GM12801 (cell line): ENCODE measurements around the gene PTPRU.

ENCODE experiments used
- TF ChIP-seq, protein P1 (sequence below): IDR thresholded peaks from one replicate; pipeline ENCODE4 v1.5.1; 2011; ENCODE audit warnings: control low read depth; ENCODE audit not compliant: insufficient read length; ENCODE audit errors: extremely low read depth

The PTPRU gene

DNA sequence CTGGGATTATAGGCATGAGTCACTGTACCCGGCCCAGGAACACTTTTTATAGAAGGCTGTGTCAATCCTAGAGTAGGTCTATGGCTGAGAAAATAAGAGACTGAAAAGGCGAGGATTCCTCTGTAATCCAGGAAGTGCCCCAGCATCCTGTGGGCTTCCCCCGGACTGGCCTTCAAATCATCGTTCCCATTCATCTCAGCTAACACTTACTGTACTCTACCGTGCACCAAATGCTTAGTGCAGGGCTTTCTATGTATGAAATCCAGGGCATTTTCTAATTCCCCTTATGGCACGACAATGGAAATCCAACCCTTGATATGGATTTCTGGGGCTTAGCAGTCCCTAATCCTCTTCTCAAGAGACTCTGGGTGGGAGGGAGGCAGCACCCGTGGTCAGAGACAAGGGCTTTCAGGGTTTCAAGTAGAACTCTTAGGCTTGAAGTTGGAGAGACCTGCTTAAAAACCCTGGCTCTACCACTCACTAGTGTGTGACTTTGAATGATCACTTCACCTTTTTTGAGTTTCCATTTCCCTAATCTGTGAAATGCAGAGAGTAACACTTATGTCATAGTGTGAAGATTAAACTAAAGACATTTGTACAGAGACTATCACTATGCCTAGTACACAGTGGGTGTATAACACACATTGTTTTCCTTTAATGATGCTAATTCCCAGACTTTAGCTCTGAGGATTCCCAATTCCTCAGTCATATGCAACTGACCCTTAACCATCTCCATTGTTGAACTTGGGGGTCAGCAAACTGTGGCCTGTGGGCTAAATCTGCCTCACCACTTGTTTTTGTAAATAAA is 25.8 kb upstream of the PTPRU start:
- TF ChIP-seq, protein P1, sequence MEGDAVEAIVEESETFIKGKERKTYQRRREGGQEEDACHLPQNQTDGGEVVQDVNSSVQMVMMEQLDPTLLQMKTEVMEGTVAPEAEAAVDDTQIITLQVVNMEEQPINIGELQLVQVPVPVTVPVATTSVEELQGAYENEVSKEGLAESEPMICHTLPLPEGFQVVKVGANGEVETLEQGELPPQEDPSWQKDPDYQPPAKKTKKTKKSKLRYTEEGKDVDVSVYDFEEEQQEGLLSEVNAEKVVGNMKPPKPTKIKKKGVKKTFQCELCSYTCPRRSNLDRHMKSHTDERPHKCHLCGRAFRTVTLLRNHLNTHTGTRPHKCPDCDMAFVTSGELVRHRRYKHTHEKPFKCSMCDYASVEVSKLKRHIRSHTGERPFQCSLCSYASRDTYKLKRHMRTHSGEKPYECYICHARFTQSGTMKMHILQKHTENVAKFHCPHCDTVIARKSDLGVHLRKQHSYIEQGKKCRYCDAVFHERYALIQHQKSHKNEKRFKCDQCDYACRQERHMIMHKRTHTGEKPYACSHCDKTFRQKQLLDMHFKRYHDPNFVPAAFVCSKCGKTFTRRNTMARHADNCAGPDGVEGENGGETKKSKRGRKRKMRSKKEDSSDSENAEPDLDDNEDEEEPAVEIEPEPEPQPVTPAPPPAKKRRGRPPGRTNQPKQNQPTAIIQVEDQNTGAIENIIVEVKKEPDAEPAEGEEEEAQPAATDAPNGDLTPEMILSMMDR, result no peak

DNA sequence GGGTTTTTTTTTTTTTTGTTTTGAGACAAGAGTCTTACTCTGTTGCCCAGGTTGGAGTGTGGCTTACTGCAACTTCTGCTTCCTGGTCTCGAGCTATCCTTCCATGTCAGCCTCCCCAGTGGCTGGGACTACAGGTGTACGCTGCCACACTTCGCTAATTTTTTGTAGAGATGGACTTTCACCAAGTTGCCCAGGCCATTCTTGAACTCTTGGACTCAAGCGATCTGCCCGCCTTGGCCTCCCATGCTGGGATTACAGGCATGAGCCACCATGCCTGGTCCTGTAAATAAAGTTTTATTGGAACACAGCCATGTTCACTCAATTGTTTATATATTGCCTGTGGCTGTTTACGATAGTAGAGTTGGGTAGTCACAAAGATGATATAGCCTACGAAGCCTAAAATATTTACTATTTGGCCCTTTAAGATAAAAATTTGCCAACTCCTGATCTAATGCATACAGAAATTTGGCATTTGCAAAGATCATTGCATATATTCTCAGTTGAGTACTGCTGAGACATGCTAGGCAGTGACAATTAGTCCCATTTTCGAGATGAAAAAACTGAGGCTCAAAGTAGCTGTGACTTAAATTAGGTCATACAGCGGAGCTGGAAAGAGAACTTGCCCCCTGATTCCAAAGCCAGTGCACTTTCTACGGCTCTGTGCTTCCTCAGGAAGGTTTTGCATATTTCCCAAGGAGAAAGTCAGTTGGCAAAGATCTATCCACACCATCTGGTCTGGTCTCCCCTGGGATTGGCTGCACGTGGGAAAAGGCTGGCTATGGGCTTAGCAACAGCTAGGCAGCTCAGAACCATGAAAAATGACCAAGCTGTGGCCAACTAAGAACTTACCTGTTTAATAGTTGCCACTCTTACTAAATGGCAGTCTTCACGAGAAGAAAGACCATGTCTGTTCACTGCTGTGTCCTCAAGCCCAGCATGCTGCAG is 25.0 kb upstream of the PTPRU start:
- TF ChIP-seq, protein P1, result no peak

DNA sequence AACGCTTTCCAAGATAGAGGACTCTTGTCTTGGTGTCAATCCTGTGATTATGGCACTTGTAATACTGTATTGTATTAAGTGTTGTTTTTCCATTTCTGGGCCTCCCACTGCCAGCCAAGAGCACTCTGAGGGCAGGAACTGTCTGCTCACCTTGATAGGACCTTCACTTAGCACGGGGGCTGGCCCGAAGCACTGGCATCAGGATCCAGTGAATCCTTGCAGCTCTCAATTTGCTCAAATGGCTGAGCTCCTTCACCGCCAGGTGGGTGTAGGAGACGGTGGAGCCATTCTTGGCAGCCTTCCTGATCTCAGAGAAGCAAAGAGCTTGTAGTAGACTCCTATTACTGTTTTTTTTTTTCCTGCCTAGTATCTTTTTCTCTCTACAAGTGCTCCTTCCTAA is 23.3 kb upstream of the PTPRU start:
- TF ChIP-seq, protein P1, result no peak

DNA sequence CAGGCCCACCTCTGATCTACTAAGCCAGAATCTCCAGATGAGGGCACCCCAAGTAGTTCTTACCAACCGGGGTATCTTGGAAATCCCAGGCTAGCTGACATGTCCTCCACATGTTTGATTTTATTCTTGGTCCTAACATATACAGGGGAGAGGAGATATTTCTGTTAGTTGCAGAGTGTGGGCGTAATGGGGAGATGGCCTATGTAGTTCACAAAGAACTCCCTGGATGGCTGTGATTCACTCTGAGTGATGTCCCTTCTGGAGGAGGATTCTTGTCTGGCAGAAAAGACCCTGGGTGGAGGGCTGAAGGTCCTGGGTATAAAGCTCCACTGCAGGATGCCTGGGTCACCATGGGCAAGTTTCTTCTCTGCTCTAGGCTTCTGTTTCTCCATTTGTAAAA is 18.7 kb upstream of the PTPRU start:
- TF ChIP-seq, protein P1, result no peak

DNA sequence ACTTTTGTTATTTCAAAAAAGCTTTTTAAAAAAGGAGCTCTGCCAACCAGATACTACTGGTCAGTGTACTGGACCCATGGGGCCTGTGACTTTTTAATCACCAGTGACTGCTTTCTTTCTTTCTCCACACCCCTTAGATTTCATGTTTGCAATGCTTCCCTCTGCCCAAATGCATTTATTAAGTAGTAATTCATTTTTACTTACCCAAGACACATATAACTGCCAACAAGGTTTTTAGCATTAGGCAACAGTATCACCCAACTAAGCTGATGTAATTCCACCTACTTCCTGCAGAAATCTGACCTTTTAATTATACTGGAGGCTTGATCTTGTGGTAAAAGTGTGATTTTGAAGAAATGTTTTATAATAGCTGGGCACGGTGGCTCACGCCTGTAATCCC is 18.1 kb upstream of the PTPRU start:
- TF ChIP-seq, protein P1, result no peak

DNA sequence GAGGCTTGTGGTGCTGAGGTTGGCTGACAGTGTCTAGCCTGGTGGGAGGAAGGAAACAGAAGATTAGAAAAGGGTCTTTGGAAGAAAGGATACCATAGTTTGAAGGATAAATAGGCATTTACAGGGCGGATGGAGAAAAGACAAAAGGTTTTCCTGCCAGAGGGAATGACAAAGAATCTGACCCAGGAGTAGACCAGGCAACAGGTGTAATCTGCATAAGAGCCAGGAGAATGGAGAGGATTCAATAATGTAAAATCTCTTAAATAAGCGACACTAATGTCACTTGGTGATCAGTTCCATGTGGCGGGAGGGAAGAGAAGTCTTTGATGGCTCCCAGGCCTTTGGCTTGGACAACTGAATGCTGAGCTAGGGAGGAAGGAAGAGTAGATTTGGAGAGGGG is 15.0 kb upstream of the PTPRU start:
- TF ChIP-seq, protein P1, result no peak

DNA sequence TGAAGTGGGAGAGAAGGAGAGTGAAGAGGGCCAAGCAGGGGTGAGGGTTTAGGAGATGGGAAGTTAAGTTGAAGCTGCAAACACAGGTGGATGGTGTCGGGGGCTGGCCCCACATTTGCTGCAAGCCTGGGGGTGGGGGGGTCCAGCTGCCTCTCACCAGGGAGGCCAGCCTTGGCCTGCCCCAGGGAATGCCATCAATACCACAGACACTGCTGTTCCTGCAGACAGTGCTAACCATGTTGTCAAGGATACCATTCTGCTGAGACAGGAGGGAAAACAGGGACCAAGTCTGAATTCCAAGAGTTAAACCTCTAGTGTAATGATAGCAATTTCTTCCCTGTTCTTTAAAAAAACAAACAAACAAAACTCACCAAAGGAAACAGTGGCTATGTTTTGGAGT is 13.6 kb upstream of the PTPRU start:
- TF ChIP-seq, protein P1, result no peak
